Ectodermal cell (in vitro differentiated cells): ENCODE measurements around the gene RBBP8NL.

Experiments
- H3K27ac ChIP-seq: 2 replicates; pipeline ENCODE4 v1.7.0; 2013; ENCODE audit warnings: mild to moderate bottlenecking, low read depth, low read length; ENCODE audit not compliant: insufficient read depth, poor library complexity, severe bottlenecking
- H3K27me3 ChIP-seq: 2 replicates; pipeline ENCODE4 v1.7.0; 2013; ENCODE audit warnings: mild to moderate bottlenecking, low read length; ENCODE audit not compliant: insufficient read depth, control insufficient read depth, poor library complexity, severe bottlenecking
- H3K36me3 ChIP-seq: one replicate; pipeline ENCODE4 v1.7.0; 2013; ENCODE audit warnings: low read length; ENCODE audit not compliant: control insufficient read depth, insufficient read depth
- H3K4me1 ChIP-seq: one replicate; pipeline ENCODE4 v1.7.0; 2013; ENCODE audit warnings: low read length; ENCODE audit not compliant: control insufficient read depth, insufficient read depth
- H3K4me3 ChIP-seq: 2 replicates; pipeline ENCODE4 v1.7.0; 2013; ENCODE audit warnings: low read depth, low read length, control low read depth; ENCODE audit not compliant: insufficient read depth
- H3K9me3 ChIP-seq: 2 replicates; pipeline ENCODE4 v1.7.0; 2013; ENCODE audit warnings: mild to moderate bottlenecking, low read length, moderate library complexity; ENCODE audit not compliant: control insufficient read depth
- WGBS, 2 experiments: methylation state at CpG; one replicate each; pipeline ENCODE4 v1.1.7; 2013; ENCODE audit warnings: missing lambda C conversion rate in 2 of 2; 5-methylcytosine and 5-hydroxymethylcytosine counted together

The RBBP8NL gene

GRCh38 chr20:62444286-62444685, 16.9 kb upstream of the RBBP8NL start:
- Histone ChIP-seq H3K4me3 (no peak overlapping the region), H3K27me3 (no peaks in the 10 kb centered on the region), H3K27ac (no peak overlapping the region), H3K4me1 (peaks cover 9% of the 10 kb centered on the region), H3K36me3 (no peaks in the 10 kb centered on the region), H3K9me3 (no peaks in the 10 kb centered on the region)
- WGBS, 2 experiments, result 91 to 94% methylated on average over 6 of the region's 6 CpGs

- H3K36me3 ChIP-seq, result no peaks in the 10 kb centered on the region
- no peak overlapping the region for H3K4me3 ChIP-seq
- H3K27me3 ChIP-seq, result no peaks in the 10 kb centered on the region
- WGBS, 2 experiments, result 91 to 92% methylated on average over 16 of the region's 16 CpGs
- no peaks in the 10 kb centered on the region for H3K4me1 ChIP-seq
- no peak overlapping the region for H3K27ac ChIP-seq
- H3K9me3 ChIP-seq, result no peaks in the 10 kb centered on the region
Observed at GRCh38 chr20:62441987-62442539, 14.7 kb upstream of the RBBP8NL start.

GRCh38 chr20:62439218-62439617, 11.9 kb upstream of the RBBP8NL start:
- no peak overlapping the region for H3K27ac ChIP-seq
- 89 to 90% methylated on average over 5 of the region's 5 CpGs for WGBS, 2 experiments
- no peak overlapping the region for H3K4me3 ChIP-seq
- no peaks in the 10 kb centered on the region for H3K27me3 ChIP-seq
- H3K9me3 ChIP-seq, result no peaks in the 10 kb centered on the region
- no peaks in the 10 kb centered on the region for H3K36me3 ChIP-seq
- H3K4me1 ChIP-seq, result no peaks in the 10 kb centered on the region

- Histone ChIP-seq H3K27me3 (no peaks in the 10 kb centered on the region), H3K4me3 (no peak overlapping the region), H3K27ac (no peak overlapping the region), H3K36me3 (no peaks in the 10 kb centered on the region), H3K4me1 (no peaks in the 10 kb centered on the region), H3K9me3 (no peaks in the 10 kb centered on the region)
- WGBS, 2 experiments, result 91 to 92% methylated on average over 24 of the region's 24 CpGs
Observed at GRCh38 chr20:62437927-62438326, 10.6 kb upstream of the RBBP8NL start.

- 93 to 95% methylated on average over 12 of the region's 12 CpGs for WGBS, 2 experiments
- H3K36me3 ChIP-seq, result no peaks in the 10 kb centered on the region
- H3K27ac ChIP-seq, result no peak overlapping the region
- no peaks in the 10 kb centered on the region for H3K9me3 ChIP-seq
- H3K4me1 ChIP-seq, result no peaks in the 10 kb centered on the region
- H3K4me3 ChIP-seq, result no peak overlapping the region
- H3K27me3 ChIP-seq, result no peaks in the 10 kb centered on the region
Observed at GRCh38 chr20:62437496-62437895, 10.2 kb upstream of the RBBP8NL start.

- Histone ChIP-seq H3K27me3 (no peaks in the 10 kb centered on the region), H3K27ac (no peak overlapping the region), H3K36me3 (no peaks in the 10 kb centered on the region), H3K9me3 (no peaks in the 10 kb centered on the region), H3K4me3 (no peak overlapping the region), H3K4me1 (no peaks in the 10 kb centered on the region)
- 88 to 96% methylated on average over 3 of the region's 3 CpGs for WGBS, 2 experiments
Observed at GRCh38 chr20:62436692-62437091, 9.4 kb upstream of the RBBP8NL start.

- H3K4me3 ChIP-seq, result no peak overlapping the region
- H3K9me3 ChIP-seq, result no peaks in the 10 kb centered on the region
- no peaks in the 10 kb centered on the region for H3K27me3 ChIP-seq
- WGBS, 2 experiments, result 91 to 92% methylated on average over 30 to 32 of the region's 32 CpGs
- peaks cover under 1% of the 10 kb centered on the region for H3K4me1 ChIP-seq
- H3K27ac ChIP-seq, result no peak overlapping the region
- no peaks in the 10 kb centered on the region for H3K36me3 ChIP-seq
Observed at GRCh38 chr20:62433658-62434497, 6.5 kb upstream of the RBBP8NL start.

GRCh38 chr20:62430866-62431447, 3.6 kb upstream of the RBBP8NL start:
- no peak overlapping the region for H3K27ac ChIP-seq
- no peaks in the 10 kb centered on the region for H3K27me3 ChIP-seq
- H3K4me3 ChIP-seq, result no peak overlapping the region
- peaks cover 10% of the 10 kb centered on the region for H3K4me1 ChIP-seq
- H3K9me3 ChIP-seq, result no peaks in the 10 kb centered on the region
- WGBS, 2 experiments, result 78 to 80% methylated on average over 23 of the region's 23 CpGs
- no peaks in the 10 kb centered on the region for H3K36me3 ChIP-seq

GRCh38 chr20:62430311-62430853, 3.0 kb upstream of the RBBP8NL start:
- Histone ChIP-seq H3K36me3 (no peaks in the 10 kb centered on the region), H3K27ac (no peak overlapping the region), H3K4me1 (peaks cover 10% of the 10 kb centered on the region), H3K4me3 (no peak overlapping the region), H3K27me3 (no peaks in the 10 kb centered on the region), H3K9me3 (no peaks in the 10 kb centered on the region)
- 85 to 90% methylated on average over 9 to 10 of the region's 10 CpGs for WGBS, 2 experiments
